GM19467 (cell line): ENCODE results near the gene AP1G2.
A peak's percentile ranks its signal among the peaks of the same experiment; 100 is the strongest.

ENCODE experiments used
- ATAC-seq: cut with Tn5 transposase; IDR thresholded peaks from one replicate; pipeline ENCODE4 v1.9.1; 2021; ENCODE audit warnings: mild to moderate bottlenecking, moderate library complexity; ENCODE audit not compliant: unreplicated experiment

The AP1G2 gene

DNA sequence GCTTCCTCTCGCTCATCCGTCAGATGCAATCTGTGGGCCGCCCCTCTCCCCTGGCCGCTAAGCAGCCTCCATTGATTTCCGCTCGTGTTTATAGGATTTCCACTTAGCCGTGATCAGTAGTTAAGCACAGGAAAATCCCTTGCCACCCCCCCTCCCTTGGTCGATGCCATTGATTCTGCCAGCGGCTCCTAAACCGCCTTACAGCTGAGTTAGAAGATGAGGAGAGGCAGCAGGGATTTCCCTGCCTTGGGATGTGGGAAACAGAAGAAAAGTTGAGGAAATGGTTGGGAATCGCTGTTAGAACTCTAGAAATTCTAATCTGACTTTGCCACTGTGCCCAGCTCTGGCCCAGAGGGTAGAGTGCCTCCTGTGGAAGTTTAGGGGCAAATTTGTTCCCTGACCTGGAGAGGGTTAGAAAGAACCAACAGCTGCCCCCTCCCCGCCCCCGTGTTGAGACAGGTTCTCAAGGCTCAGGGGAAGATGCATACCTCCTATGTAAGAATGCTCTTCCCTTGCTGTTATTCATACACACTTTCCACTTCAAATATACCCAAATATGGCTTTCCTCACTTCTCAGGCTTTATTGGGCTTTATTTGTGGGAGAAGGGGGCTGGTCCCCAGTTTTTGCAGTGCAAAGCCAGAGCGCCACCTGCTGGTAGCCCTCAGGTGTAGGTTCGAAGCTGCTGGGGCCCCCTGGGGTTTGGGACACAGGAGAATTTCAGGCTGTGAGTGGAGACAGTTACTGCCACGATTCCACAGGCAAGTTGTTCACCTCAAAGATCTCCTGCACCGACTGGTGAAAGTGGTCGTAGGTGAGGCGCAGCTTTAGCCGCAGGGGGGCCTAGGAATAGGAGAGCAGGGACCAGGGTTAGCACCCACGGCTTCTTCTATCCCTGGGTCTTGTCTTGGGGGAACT, 8.3 kb downstream of the AP1G2 start:
- no peak for ATAC-seq

DNA sequence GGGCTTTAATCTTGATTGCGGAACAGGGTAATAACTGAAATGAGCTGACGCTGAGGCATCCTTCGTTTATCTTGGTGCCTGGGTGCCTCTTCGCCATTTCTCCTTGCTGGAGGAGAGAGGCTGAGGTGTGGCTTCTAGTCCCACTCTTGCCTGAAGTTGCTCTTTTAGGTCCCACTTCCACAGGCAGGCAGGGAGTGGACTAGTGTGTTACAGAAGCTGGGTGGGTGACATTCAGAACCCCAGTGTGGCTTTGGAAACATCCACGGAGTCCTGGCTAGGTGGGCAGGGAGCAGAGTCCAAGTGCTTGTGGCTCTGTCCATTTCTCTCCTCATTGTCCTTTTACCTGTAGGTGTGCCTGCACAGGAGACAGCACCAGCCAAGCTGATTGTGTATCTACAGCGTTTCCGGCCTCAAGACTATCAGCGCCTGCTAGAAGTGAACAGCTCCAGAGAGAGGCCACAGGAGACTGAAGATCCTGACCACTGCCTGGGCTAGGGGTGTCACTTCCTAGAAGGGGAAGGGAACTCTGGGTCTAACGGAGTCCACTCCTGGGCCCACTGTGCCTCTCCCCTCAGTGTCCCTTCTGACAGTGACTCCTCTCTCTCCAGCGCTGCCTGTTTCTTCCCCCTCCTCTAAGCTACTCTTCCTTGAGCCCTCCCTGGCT, 9.1 kb downstream of the AP1G2 start:
- ATAC-seq: no peak

DNA sequence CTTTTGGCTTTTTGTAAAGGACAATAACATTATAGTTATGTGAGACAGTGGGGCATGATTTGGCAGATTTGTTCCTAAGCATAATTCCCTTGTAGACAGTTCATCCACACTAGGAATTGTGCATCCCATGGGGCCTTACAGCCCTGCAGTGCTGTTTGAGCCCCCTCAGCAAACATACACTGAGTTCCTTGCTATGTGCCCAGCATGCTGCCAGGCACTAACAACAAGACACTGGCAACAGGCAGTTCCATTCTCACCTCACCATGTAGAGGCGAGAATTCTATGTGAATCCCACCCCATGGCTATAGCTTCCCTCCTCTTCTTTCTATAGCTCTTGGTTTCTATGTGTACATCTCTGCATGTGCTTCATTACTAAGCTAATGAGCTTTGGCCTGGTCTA, 9.6 kb downstream of the AP1G2 start:
- ATAC-seq: no peak

DNA sequence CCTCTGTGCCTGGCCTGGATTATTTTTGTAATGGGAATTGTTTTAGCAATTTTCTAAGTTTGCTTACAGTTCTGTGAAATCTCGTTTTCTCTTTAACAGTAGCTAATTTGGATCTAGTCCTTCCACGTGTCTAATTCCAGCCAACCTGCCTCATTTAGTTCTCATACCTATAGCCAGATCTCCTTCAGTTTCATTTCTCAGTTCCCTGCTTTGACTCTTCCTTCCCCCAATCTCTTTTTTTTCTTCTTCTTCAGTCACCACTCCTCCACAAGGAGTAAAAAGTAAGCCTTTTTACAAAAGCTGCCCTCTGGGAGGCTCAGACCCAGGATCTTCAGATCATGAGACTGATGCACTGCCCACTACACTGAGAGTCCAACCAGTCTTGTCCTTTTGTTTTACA, 10.1 kb downstream of the AP1G2 start:
- no peak for ATAC-seq

DNA sequence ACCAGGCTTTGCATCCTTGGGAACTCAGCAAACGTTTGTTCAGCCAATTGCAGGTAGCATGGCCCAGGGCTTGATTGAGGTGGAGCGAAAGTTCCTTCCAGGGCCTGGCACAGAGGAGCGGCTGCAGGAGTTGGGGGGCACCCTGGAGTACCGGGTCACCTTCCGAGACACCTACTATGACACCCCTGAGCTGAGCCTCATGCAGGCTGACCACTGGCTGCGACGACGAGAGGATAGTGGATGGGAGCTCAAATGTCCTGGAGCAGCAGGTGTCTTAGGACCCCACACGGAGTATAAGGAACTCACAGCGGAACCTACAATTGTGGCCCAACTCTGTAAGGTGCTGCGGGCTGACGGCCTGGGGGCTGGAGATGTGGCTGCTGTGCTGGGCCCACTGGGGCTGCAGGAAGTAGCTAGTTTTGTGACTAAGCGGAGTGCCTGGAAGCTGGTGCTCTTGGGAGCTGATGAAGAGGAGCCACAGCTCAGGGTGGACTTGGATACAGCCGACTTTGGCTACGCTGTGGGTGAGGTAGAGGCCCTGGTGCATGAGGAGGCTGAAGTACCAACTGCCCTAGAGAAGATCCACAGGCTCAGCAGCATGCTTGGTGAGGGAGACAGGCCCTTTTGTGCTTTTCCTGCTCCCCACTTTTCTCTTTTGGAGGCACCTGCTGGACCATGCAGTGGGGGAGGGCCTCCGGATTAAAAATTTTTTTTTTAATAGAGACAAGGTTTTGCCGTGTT, 10.7 kb downstream of the AP1G2 start:
- ATAC-seq: no peak

DNA sequence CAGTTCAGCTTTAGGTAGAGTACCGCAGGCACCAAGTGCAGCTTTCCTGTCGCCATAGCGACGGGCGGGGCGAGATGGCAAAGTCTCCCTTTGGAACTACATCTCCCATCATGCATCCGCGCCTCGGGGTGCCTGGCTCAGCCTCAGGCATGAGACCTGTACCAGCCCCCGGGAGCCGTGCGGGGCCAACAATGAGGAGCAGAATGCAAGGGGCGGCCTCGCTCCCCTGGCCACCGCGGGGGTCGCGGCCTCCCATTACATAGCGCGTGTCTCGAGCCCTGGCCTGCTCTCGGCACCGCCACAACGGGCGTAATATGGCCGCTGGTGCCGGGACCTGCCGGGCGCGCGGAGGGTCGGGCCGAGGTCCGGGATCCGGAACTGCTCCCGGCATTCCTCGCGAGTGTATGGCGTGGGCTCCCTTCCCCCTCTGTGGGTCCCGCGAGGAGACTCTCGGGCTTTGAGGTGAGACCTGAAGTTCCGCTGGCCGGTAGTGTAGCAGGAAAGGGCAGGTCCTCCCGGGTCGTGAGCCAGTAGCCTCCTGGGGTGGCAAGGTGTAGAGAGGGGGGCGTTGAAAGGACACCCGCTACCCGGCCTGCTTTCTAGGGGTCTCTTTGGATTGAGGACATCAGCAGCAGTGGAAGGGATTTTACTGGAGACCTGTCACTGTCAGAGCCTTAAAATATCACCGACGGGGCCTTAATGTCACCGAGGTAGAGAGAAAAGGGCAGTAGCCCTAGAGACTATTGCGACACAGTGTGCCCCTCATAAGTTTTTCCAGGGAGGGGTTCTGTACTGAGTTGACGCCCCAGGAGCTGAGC, 11.5 kb downstream of the AP1G2 start, which contains the start of gene THTPA:
Gene THTPA (plus strand): TSS at position 390 of the 818 bp plus-strand sequence. CDS start 487 bp downstream, outside the sequence.
- ATAC-seq: peak; percentile 83

DNA sequence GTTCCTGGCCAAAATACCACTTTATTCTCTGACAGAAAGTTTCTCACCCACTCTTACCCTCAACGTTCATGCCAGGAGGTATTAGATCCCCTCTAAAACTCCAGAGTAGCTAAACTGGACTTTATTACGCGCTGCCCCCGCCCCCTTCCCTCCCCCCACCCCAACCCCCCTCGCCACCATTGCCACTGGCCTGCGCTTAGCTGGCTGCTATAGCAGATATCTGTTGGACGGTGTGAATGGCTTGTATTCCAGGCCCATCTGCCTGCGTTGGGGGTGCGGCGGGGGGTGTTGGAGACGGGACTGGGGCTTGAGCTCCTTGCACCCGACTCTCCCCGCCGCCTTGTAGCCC, 12.1 kb downstream of the AP1G2 start:
- no peak for ATAC-seq

DNA sequence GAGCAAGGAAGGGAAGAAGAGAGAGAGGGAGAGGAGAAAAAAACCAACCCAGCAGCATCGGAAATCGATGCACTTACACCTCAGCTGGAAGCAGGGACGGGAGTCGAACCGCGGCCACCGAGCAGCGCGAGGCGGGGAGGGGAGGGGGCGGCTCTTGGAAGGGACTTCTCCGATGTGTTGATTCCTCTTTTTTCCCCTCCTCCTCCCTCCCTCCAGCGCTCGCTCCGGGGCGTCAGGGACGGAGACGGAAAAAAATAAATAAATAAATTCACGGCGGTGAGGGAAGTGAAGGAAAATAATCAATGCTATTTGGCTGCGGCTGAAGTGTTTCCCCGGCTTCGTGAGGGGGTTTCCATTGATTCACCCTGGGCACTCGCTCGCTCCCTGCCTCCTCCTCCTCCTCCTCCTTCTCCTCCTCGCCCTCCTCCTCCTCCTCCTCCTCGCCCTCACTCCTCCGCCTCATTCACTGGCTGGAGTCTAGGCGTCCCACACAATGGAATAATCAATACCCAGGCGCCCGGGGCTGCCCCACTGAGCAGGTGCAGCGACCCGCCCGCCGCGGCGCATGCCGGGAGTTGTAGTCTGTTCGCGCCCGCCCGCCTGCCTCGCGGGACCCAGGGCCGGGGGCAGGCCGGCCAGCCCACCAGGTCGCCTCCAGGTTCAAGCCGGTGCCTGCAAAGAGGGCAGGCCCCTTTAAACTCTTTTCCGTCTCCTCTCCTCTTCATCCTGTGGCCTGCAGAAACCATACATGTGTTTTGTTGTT, 16.1 kb downstream of the AP1G2 start, which contains the start of gene ZFHX2:
Gene ZFHX2 (minus strand): TSS at position 500 of the 763 bp plus-strand sequence. CDS start 16,440 bp downstream, outside the sequence.
- ATAC-seq: peak; percentile 49

DNA sequence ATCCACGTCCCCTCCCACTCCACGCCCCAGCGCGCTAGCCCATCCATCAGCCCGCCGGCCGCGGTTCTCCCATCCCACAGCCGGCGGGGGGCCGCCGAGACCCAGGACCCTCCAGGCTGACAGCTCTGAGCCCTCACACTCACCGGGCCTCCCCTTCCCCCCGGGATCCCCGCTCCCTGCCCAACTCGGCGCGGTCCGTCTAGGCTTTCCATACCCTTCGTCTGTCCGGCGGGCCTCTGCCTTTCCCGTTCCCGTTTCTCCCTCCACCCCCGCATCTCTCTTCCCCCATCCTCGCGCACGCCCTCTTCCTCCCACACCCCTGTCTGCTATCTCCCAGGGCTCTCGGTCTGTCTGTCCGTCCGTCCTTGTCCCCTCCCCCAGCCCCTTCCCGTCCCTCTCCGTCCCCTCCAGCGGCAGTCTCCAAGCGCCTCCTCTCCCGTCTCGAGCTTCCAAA, 16.8 kb downstream of the AP1G2 start:
- no peak for ATAC-seq

DNA sequence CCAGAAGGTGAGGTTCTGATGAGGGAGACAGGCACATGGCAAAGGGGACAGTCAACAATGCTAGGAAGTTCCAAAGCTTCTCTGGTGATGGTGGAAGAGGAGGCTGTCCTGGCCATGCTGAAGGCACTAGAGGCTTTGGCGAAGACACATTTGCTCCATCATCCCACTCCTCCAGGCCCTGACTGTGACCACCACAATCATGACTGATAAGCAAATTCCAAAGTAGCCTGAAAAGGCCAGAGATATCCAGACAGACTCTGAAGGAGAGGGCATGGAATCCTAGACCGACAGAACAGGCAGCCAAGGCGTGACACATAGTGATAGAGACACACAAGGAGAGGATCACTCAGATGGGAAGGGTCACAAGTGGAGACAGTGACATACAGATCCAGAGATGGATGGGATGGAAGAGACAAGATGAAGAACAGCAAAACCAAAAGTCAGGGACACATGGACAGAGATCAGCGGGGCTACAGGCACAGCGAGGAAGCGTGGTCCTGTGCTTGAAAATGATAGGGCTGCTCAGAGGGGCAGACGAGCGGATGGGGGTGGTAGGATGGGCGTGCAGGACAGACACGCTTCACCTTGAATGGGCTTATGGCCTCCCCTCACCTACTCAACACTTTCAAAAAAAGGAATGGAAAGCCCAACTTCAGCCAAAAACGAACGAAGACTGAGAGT, 17.3 kb downstream of the AP1G2 start:
- no peak for ATAC-seq

DNA sequence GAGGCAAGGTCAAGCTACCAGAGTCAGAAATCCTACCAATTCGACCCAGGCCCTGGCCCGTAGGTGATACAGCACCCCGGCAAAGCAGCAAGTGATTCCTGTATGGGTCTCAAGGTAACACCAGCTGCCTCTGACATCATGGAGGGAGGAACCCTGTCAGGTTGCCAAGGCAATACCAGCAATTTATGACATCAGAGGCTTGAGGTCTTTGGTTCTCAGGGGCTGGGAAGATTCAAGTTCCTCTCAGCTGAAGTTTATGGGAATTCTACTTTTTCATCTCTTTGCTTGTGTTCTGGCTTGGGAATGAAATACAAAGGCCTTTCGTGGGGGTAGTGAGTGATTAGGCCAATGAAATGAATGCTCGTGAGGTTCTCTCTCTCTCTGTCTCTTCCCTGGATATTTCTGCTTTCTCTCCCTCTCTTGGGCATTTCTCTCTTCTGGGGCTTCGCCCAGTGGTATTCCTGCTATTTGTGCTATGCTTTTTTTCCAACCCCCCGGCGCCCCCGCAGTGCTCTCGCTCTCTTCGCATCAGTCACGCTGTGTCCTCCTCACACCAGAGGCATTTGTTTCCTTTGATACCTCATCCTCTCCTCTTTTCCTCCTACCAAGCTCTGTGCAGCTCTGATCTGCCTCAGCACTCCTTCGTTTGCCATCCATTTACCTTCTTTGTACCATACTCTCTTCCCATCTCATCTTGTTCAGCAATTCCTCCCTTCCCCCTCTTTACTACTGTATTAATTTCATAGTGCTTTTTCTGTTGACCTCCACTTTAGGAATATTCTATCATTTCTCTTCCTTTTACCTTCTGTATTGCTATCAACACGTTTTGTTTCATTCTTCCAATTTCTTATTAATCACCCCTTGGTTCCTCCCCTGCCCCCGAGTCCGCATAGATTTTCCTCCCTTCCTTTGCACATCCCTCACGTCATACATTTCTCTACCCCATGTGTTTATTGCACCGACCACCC, 19.0 kb downstream of the AP1G2 start:
- ATAC-seq: no peak

DNA sequence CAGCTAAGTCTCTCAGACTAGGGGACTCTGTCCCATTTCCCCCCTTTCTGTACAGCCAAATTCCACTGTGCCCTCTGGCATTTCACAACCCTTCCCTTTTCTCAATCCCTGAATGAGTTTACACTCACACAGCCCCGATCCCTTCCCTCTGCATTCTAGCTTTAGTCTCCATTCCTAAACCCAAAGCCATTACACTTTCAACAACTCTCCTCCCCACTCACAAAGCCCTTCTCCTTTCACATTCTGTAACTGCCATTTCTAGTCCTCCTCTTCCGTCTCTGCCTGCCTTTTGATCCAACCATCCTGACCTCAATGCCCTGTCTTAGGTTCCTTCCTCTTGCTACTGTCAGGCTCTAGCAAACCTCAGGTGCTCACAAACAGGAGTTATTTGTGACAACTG, 19.7 kb downstream of the AP1G2 start:
- no peak for ATAC-seq

DNA sequence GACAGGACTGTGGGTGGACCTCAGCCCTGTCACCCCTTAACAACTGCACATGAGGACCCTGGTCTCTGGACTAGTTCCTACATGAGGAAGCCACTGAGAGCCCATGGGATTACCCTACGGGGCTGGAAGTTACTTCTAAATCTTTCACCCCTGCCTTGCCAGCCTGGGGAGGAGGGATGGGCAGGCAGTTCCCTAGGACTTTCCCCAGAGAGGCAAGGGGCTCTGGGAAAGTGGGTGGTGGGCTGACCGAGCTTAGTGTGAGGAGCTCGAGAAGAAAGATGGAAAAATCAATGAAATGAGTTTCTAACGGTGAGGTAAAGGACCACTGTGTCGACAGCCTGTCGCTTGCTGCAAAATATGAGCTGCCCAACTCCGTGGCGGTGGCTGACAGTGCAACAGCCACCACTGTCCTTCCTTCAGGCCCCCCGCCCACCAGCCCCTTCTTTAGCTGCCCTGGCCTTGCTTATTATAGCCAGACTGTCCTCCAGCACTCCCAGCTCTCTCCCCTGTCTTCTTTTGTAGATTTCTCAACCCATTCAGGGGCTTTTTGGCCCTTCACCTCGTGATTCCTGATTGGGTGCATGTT, 21.0 kb downstream of the AP1G2 start:
- no peak for ATAC-seq

DNA sequence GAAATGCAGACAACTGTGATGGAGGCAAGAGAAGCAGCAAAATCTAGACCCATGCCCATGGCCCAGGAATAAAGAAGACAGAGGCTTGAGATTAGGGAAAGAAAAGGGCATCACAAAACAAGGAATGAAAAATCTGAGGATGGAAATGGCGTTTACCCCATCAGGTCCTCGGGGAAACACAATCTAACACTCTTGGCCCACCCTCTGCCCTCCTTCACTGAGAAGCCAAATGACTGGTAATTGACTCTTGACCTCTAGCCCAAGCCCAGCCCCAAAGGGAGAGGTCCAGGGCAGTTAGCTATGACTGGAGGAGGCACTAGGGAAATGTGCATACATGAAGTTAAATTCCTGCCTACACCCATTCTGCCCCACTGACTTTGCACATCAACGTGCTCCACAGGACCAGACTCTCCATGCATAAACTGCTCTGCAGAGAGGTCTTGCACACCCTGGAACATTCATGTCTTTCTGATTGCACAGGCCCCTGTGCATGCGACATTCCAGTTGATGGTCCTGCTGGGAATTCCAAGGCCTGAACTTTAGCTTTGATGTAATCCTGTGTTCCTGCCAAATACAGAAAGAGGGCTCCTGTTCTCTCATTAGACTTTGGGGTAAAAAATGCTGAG, 21.7 kb downstream of the AP1G2 start:
- ATAC-seq: no peak

DNA sequence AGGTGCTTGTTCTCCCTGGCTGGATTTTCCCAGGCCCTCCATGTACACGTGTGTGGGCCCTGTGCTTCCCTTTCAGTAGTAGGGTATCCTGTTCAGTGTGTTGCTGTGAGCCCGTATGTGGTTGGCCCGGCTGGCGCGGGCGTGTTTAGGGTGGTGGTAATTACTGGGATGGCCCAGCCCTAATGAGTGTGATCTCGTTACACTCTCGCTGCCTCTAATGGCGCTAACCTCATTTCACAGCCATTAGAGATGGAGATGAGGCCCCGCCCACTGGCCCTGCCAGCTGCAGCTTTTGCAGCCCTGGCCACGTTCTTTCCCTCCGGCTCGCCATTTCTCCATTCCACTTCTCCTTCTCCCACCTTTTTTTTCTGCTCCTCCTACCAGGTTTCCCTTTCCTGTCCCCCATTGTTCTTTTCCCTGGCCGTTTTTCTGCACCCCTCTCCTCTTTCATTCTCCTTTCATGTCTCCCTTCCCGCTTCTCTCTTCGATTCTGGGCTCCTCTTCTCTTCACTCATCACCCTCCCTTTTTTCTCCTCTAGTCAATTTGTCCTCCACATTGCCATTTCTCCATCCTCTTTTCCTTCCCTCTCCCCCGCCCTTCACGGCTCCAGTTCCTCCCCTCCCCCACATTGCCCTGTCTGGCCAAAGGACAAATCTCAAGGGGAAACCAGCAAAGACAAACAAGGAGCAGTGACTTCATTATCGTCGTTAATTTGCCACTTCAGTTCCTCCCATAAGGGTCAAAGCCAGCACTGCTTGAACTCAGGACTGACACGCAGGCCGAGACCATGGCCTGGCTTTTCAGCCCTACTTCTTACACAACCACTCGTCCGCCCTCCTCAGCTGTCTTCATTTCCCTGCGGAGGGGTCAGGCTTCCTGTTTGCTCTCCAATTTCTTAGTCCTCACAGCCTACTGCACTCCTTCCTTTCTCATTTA, 22.8 kb downstream of the AP1G2 start:
- no peak for ATAC-seq

DNA sequence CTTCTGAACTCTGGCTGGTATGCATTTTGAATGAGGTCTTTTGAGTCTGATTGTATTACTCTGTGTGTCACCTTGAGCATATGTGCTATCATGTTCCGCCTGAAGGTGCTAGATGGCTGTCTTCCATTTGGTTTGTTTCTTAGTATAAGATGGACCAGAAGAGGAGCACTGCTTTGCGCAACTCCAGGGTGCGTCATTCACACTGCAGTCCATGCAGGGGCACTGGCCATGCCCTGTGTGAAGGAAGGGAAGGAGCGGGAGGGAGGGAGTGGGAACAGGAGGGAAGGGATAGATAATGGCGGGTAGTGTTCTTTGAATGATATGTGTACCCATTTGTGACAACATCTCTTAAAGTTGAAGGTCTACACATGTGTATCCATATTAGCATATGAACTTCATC, 24.2 kb downstream of the AP1G2 start:
- no peak for ATAC-seq
